ENCODE measurements around the gene FGFRL1.
"Not testable (repeated sequence)": the region's sequence is repeated elsewhere in the genome, so short reads cannot be mapped to it uniquely, and the experiment has no call there.

Gene FGFRL1

DNA sequence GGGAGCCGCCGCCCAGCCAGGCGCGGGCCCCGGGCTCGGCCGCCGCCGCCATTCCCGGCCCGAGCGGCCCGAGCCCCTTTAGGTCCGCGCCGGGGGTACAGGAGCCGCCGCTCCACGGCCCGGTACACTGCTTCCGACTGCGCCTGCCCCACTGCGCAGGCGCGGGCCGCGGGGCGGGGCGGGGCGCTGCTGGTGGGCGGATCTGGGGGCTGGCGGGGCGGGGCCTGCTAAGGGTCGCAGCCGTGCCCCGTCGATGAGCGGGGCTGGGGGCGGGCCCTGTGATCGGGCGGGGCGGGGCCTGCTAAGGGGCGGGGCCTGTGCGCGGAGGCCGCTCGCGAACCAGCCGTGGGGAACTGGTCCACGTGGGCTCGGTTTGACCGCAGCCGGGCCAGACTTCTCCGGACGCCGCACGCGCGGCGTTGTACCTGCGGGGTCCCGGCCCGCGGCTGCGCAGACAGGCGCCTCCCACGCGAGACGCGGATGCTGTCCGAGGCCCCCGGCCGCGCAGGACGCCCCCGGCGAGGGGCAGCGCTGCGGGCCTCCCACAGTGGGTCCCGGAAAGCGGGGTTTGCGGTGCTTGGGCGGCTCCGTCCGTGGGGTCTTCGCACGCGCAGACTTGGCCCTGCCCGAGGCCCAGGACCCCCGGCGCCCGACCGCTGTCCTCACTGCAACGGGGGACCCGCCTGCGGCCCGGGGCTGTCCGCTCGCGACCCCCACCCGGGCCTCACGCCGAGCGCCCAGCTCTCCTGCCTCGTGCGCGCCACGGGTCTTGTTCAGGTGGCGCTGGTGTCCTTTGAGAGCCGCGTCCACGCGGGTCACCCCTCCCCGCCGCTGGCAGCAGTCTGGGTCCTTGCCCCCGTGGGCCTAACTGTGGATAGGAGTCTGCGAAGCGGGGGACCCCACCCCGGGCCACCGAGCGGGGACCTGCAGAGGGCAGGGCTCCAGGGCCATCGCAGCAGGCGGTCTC, 37.7 kb upstream of the FGFRL1 start, which contains the start of gene DGKQ:
TSS of gene DGKQ (minus strand) at position 139 of the 967 bp plus-strand sequence. CDS start at position 52, 87 bp downstream.
- peak; percentile 74 to 80 for DNase-seq (ENCODE audit: low read depth in 2 of 2, low spot score in 1 of 2)

DNA sequence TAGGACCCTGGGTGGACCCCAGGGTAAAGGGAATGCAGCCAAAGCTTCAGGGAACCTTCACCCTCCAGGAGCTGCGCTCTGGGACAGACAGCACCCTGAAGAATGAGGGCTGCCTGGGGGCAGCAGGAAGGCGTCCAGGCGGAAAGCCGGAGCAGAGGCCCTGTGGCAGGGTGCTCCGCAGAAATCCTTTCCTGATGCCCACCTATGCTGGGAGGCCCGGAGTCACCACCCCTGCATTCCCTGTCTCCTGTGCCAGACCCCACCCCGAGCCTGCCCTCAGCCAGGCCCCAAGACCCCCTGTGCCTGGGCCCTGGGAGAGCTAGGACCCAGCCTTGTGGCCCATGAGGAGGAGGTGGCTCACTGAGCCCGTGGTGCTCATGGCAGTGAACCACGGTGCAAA, 36.8 kb upstream of the FGFRL1 start:
- no peak for DNase-seq (ENCODE audit: low read depth in 2 of 2, low spot score in 1 of 2)

GRCh38 chr4:976016-976415, 35.4 kb upstream of the FGFRL1 start:
- not testable (repeated sequence) for DNase-seq (ENCODE audit: low read depth in 2 of 2, low spot score in 1 of 2)

DNA sequence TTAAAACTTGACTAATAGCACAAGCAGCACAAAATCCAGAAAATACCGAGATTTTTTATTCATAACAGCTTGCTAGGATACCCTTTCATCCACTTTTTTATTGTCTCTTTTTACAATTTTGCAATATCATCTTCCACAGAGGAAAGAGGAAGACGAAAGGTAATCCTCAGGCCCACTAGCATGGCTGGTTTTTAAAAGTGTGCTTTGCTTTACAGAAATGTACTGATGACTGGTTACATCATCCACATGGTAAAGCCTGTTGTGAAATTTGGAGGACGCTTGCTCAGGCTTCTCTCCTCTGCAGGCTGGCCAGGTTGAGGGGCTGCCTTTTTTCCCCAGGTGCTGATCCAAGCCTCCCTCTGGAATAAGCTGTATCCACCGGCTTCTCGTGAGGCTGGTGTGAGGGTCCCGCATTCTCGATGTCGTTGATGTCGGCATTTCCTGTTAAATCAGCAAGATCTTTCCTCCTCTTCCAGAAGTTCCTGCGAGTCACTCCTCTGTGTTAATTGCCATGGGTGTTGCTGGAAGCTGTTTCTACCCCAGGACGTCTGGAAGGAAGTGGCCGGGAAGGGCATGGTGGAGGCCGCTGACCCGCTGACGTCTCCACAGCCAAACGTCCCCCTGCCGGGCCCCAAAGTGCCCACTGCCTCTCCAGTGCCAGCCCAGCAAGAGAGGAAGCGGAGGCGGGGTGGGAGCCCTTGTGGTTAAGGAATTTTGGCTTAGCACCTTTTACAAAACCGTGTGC, 32.3 kb upstream of the FGFRL1 start:
- DNase-seq (ENCODE audit: low read depth in 2 of 2, low spot score in 1 of 2), result no peak

- no peak for DNase-seq (ENCODE audit: low read depth in 2 of 2, low spot score in 1 of 2)
Measured at GRCh38 chr4:982291-982690, 29.1 kb upstream of the FGFRL1 start.

DNA sequence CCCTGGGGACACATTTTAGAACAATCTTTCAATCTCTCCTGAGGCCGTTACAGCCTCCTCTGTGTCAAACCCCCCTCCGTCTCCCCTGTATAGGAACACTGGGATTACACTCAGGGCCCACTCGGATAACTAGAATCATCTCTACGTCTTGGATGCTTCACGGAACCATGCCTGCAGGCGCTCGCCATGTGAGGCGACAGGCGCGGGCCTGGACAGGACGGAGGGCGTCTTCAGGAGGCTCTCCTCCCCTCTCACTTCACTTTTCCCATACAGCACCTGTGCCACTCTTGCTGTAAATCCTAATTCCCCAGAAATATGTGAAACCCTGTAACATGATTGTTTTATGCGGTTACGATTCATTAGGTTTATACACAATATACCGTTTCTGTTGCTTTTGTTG, 28.6 kb upstream of the FGFRL1 start:
- DNase-seq (ENCODE audit: low read depth in 2 of 2, low spot score in 1 of 2), result no peak

GRCh38 chr4:984336-985054, 26.9 kb upstream of the FGFRL1 start:
- no peak for DNase-seq (ENCODE audit: low read depth in 2 of 2, low spot score in 1 of 2)

- peak in 1 of 2 donors; percentile 52 for DNase-seq (ENCODE audit: low read depth in 2 of 2, low spot score in 1 of 2)
Measured at GRCh38 chr4:985123-985830, 26.1 kb upstream of the FGFRL1 start.

GRCh38 chr4:986428-986878, 25.0 kb upstream of the FGFRL1 start:
- no peak for DNase-seq (ENCODE audit: low read depth in 2 of 2, low spot score in 1 of 2)

DNA sequence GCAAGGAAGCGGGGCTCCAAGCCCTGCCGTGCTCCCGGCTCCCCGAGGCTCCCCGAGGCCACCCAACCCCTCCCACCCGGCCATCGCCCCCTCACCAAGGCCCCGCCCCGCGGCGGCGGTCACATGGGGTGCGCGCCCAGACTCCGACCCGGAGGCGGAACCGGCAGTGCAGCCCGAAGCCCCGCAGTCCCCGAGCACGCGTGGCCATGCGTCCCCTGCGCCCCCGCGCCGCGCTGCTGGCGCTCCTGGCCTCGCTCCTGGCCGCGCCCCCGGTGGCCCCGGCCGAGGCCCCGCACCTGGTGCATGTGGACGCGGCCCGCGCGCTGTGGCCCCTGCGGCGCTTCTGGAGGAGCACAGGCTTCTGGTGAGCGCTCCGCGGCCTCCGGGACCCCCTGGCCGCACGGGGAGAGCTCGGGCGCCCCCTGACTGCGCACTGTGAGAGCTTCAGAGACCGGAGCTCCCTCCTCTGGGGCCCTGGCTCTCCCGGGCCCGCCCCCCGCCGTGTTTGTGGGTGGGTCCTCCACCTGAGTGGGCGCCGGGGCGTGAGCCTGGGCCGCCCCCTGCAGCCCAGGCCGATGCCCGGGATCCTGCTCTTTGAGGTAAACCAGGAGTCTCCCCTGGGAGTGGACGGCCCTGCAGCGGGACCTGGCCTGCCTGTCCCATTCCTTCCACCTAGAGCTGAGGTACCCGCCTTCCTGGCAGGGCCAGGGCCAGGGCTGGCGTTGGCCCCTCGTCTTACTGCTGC, 24.4 kb upstream of the FGFRL1 start, which contains the start of gene IDUA:
TSS of gene IDUA (plus strand) at position 166 of the 745 bp plus-strand sequence. CDS start at position 207, 41 bp downstream.
- DNase-seq (ENCODE audit: low read depth in 2 of 2, low spot score in 1 of 2), result peak; percentile 69 to 83

GRCh38 chr4:987624-988513, 23.6 kb upstream of the FGFRL1 start:
- DNase-seq (ENCODE audit: low read depth in 2 of 2, low spot score in 1 of 2), result no peak

DNA sequence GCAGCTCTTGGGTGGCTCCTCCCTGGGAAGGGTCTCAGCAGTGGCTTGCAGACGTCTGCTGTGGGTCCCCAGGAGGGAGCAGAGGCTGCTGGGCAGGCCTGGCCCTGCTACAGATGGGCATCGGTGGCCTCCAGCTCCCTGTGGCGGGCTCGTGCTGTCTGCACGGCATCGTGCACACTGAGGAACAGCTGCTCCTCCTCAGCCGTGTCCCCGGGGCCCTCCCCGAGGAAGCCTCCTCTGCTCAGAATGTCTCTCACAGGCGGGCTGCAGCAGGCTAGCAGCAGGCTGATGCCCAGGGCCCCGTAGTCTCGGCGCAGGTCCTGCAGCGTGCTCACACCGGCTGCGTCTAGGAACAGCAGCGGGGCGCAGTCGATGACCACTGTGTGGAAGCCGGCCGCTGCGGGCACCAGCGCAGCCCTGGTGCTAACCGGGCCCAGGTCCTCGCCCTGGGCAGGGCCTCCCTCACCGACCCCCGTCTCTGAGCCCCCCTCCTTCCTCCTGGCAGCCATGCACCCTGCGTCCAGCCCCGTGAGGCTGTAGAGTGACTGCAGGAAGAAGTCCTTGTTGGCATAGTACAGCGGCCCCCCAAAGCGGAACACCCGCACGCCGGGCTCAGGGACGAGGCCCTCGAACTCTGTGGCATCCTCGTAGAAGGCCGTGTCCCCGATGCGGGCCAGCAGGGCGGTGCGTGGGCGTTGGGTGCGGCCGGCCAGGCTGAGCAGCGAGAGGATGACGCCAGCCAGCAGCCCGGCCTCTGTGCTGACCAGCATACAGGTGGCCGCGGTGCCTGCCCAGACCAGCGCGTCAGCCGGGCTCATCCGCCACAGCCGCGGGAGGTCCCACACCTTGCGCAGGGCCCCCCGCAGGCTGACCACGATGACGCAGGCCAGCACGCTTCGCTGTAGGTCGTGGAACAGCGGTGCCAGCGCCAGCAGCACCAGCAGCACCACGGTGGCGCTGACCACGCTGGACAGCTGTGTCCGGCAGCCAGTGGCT, 22.4 kb upstream of the FGFRL1 start:
- DNase-seq (ENCODE audit: low read depth in 2 of 2, low spot score in 1 of 2), result no peak

DNA sequence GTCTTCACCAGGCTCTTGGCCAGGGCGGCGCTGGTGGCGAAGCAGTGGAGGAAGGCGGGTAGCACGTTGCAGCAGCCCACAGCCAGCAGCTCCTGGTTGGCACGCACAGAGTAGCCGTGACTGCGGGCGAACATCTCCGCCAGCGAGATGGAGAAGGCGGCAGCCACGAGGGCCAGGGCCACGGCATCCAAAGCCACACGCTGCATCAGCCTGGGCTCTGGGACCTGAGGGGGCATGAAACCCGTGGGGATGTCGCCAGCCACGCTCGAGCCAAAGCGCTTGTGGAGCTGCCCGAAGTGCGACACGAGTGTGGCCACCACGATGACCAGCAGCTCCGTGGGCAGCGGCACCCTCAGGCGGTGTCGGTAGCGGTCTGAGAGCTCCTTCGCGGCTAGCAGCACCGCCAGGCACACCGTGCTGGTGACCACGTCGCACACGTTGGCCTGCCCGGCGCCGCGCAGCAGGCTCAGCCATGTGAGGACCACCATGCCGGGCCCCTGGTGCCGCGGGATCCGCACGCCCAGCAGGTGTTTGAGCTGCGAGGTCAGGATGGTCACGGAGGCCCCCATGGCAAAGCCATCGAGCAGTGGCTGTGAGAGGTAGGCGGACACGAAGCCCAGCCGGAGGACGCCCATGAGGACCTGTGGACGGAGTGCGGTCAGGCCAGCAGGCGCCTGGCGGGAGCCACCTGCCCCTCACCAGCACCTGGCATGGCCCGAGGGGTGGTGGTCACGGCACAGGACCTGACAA, 21.5 kb upstream of the FGFRL1 start:
- no peak for DNase-seq (ENCODE audit: low read depth in 2 of 2, low spot score in 1 of 2)

- DNase-seq (ENCODE audit: low read depth in 2 of 2, low spot score in 1 of 2), result no peak
Measured at GRCh38 chr4:990746-991367, 20.6 kb upstream of the FGFRL1 start.

DNA sequence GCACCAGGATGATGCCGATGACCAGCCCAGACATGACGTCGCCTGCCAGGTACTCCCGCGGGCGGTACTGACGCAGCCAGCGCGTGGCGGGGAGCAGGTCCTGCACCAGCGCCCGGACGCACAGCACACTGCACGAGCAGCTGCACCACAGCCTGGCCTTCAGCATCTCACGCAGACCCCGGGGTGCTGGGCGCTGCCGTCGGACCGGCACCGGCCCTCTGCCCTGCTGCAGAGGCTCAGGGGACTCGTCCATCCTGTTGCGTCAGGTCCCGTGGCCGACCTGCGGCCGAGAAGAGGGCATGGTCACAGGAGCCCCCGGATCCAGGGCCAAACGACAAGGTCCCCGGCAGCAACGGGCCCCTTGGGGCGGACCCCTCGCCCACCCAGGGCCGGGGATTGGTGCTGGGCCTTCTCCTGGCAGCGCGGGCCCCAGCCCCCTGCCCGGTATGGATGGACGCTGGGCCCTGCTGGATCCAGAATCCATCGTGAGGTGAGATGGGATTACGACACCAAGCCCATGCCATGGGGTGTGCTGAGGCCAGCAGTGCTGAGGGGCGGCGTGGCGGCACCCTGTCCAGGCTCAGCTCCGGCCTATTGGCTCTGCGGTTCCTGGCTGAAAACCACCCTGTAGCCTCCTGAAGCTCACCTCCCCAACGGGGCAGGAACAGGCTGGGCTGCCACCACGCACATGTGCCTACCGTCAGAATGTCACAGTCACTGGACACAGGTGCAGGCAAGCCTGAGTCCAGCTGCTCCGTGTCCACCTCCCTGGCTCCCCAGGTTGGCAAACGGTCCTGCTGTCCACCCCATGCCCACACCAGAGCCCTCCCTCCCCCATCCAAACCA, 19.8 kb upstream of the FGFRL1 start:
- no peak for DNase-seq (ENCODE audit: low read depth in 2 of 2, low spot score in 1 of 2)

Data from stimulated activated CD8-positive, alpha-beta memory T cell treated with anti-CD3 and anti-CD28 coated beads, Interleukin-4, amount 100 ng/mL, for 4 hours (primary cell).